Gastroesophageal sphincter (tissue), 3 donors: ENCODE data around the gene ANGPT4.

ENCODE experiments used
- POLR2AphosphoS5 ChIP-seq: sonication (generic); formaldehyde crosslinking; IDR thresholded peaks from one replicate; pipeline ENCODE4 v1.6.1; 2017; ENCODE audit warnings: antibody characterized with exemption
- TF ChIP-seq, protein P1 (sequence below), 4 experiments: fragments of 200-600 bp in 2 of 4; fragments of 450-650 bp in 2 of 4; sonication (generic) in 1 of 4; IDR thresholded peaks; one replicate each; pipeline ENCODE4 v1.5.1; 2017 to 2019; ENCODE audit warnings: antibody characterized with exemption in 4 of 4, mild to moderate bottlenecking in 2 of 4, moderate library complexity in 2 of 4

DNA sequence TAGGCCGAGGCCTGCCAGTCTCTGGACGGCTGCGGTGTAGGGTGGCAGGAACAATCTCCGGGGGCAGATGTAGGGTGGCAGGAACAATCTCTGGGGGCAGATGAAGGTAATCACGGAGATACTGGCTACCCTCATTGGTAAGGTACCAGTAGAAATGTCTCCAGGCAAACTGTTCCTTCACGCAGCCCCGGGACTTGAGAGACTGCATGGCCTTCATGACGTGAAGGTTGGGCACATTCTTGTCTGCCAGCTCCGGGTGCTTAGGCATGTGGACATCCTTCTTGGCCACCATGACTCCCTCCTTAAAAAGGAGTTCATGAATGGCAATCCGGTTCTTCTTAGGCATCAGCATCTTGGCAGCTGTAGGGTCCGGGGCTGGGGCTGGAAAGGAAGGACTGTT is 76.5 kb downstream of the ANGPT4 start:
- TF ChIP-seq, protein P1, sequence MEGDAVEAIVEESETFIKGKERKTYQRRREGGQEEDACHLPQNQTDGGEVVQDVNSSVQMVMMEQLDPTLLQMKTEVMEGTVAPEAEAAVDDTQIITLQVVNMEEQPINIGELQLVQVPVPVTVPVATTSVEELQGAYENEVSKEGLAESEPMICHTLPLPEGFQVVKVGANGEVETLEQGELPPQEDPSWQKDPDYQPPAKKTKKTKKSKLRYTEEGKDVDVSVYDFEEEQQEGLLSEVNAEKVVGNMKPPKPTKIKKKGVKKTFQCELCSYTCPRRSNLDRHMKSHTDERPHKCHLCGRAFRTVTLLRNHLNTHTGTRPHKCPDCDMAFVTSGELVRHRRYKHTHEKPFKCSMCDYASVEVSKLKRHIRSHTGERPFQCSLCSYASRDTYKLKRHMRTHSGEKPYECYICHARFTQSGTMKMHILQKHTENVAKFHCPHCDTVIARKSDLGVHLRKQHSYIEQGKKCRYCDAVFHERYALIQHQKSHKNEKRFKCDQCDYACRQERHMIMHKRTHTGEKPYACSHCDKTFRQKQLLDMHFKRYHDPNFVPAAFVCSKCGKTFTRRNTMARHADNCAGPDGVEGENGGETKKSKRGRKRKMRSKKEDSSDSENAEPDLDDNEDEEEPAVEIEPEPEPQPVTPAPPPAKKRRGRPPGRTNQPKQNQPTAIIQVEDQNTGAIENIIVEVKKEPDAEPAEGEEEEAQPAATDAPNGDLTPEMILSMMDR (IDR thresholded peaks at IDR 0.05) = no peak
- no peak for TF ChIP-seq POLR2AphosphoS5
